ENCODE data around the gene LPAR4.

LPAR4 gene

DNA sequence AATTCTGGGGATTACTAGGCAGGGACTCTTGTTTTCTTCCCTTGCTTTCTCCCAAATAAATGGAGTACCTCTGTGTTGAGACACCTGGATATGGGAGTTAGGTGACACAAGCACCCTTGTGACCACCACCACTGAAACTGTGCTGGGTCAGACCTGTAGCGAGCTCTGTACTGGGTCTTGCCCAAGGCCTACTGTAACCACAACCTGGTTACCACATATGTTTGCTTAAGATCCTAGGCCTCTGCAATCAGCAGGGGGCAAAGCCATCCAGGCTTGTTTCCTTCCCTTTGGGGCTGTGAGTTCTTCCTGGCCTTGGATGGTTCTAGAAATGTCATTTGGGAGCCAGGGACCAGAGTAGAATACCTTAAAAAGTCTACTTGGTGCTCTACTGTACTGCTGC lies 49.4 kb downstream of the LPAR4 start:
- TF ChIP-seq GATA3 (IDR thresholded peaks at IDR 0.05; ENCODE audit: low read depth, low read length), result no peak
- no peak for TF ChIP-seq GATA2 (IDR thresholded peaks at IDR 0.05; ENCODE audit: low read depth, low read length)

DNA sequence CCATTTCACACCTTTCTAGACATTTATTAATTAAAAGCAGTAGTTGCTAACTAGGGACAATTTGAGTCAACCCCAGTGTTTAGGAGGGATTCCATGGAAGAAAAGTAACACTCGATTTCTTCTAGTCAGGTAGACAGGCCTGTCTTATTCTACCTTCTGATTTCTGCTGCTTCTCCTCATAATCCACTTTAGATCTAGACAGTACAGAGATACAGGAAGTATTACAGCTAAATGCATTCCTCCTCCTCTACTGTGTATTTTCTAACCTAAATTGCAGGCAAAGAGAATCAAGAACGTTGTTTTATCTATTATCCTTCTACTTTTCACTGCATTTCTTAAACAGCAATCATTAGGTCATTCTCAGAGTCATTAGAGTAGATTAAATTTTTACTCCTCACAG lies 52.6 kb downstream of the LPAR4 start:
- TF ChIP-seq GATA2 (IDR thresholded peaks at IDR 0.05; ENCODE audit: low read depth, low read length), result no peak
- TF ChIP-seq GATA3 (IDR thresholded peaks at IDR 0.05; ENCODE audit: low read depth, low read length), result no peak

DNA sequence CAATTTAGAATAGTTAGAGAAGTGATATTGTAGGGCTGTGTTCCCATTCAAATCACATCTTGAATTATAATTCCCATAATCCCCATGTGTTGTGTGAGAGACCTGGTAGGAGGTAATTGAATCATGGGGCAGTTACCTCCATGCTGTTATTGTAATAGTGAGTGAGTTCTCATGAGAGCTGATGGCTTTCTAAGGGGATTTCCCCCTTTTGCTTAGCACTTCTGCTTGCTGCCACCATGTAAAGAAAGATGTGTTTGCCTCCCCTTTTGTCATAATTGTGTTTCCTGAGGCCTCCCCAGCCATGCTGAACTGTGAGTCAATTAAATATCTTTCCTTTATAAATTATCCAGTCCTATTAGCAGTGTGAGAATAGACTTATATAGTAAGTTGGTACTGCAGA lies 53.2 kb downstream of the LPAR4 start:
- TF ChIP-seq GATA3 (IDR thresholded peaks at IDR 0.05; ENCODE audit: low read depth, low read length) (no peak), GATA2 (IDR thresholded peaks at IDR 0.05; ENCODE audit: low read depth, low read length) (no peak)

DNA sequence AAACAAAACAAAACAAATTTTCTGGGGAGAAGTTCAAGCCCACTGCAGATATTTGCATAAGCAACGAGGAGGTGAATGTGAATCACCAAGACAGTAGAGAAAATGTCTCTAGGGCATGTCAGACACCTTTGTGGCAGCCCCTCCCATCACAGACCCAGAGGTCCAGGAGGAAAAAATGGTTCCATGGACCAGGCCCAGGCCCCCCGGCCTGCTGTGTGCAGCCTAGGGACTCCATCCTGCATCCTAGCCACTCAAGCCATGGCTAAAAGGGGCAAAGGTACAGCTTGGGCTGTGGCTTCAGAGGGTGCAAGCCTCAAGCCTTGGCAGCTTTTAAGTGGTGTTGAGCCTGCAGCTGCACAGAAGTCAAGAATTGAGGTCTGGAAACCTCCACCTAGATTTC lies 54.0 kb downstream of the LPAR4 start:
- no peak for TF ChIP-seq GATA3 (IDR thresholded peaks at IDR 0.05; ENCODE audit: low read depth, low read length)
- TF ChIP-seq GATA2 (IDR thresholded peaks at IDR 0.05; ENCODE audit: low read depth, low read length), result no peak
